Measurements from ENCODE around the gene TARS3.
"Not testable (repeated sequence)": the region's sequence is repeated elsewhere in the genome, so short reads cannot be mapped to it uniquely, and the experiment has no call there.

TARS3 gene

DNA sequence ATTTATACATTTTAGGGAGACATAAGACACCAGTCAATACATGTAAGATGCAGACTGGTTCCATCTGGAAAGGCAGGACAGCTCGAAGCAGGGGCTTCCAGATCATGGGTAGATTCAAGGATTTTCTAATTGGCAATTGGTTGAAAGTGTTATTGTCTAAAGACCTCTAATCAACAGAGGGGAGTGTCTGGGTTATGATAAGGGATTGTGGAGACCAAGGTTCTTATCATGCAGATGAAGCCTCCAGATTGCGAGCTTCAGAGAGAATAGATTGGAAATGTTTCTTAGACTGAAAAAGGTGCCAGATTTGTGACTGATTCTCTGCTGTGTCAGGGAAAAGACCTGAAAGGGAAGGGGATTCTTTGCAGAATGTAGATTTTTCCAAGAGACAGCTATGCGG is 87.2 kb downstream of the TARS3 start:
- H3K27ac ChIP-seq (ENCODE audit: low read depth, low read length) = no peak overlapping the region
- H3K4me3 ChIP-seq (ENCODE audit: low read depth in 1 of 5, low read length in 5 of 5) = no peak overlapping the region
- no peaks in the 10 kb centered on the region for H3K27me3 ChIP-seq (ENCODE audit: control insufficient read depth in 5 of 5, insufficient read depth in 4 of 5, low read length in 5 of 5)
- no peak overlapping the region for H3K9ac ChIP-seq (ENCODE audit: low read length in 5 of 5)
- H3K36me3 ChIP-seq (ENCODE audit: control insufficient read depth in 5 of 5, insufficient read depth in 5 of 5, low read length in 5 of 5) = peaks cover 13 to 19% (median 15%) of the 10 kb centered on the region in 5 donors
- H3K9me3 ChIP-seq (ENCODE audit: control insufficient read depth in 5 of 5, low read length in 5 of 5) = no peaks in the 10 kb centered on the region
- H3K4me1 ChIP-seq (ENCODE audit: control insufficient read depth in 5 of 5, insufficient read depth in 5 of 5, low read length in 5 of 5) = peaks cover 0 to 21% (median 14%) of the 10 kb centered on the region in 5 donors

DNA sequence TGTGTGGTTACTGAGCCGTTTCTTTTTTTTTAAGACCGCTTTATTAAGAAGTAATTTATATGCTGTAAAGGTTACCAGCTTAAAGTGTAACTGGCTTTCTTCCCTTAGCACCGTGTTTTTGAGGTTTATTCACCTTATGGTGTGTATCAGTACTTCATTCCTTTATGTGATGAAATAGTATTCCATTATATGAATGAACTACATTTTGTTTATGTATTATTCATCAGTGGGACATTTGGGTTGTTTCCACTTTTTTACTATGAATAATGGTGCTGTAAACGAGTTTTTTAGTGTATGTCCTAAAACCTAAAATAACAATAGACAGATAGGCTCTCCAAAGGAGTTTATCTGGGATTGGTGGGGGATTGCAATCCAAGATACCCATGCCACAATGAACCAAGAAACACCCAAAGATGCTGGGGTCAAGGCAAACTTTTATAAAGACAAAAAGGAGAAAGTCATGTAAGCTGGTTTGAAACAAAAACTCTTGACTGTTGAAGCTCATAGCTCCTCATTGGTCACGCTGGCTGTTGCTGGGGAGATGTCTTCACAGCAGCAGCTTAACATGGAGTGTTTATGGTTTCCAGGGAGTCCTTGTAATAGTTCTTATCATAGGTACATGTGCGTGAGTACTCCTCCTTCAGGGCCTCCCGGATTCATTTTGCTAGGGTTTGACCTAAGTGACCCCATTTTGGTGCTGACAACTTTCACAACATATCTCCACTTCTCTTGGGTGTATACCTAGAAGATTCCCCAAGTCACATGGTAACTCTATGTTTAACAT is 88.1 kb downstream of the TARS3 start:
- Histone ChIP-seq H3K9me3 (ENCODE audit: control insufficient read depth in 5 of 5, low read length in 5 of 5) (no peaks in the 10 kb centered on the region), H3K27me3 (ENCODE audit: control insufficient read depth in 5 of 5, insufficient read depth in 4 of 5, low read length in 5 of 5) (no peaks in the 10 kb centered on the region), H3K27ac (ENCODE audit: low read depth, low read length) (no peak overlapping the region), H3K4me1 (ENCODE audit: control insufficient read depth in 5 of 5, insufficient read depth in 5 of 5, low read length in 5 of 5) (peaks cover 0 to 21% (median 11%) of the 10 kb centered on the region in 5 donors), H3K4me3 (ENCODE audit: low read depth in 1 of 5, low read length in 5 of 5) (no peak overlapping the region), H3K36me3 (ENCODE audit: control insufficient read depth in 5 of 5, insufficient read depth in 5 of 5, low read length in 5 of 5) (peaks cover 11 to 16% (median 12%) of the 10 kb centered on the region in 5 donors), H3K9ac (ENCODE audit: low read length in 5 of 5) (no peak overlapping the region)

DNA sequence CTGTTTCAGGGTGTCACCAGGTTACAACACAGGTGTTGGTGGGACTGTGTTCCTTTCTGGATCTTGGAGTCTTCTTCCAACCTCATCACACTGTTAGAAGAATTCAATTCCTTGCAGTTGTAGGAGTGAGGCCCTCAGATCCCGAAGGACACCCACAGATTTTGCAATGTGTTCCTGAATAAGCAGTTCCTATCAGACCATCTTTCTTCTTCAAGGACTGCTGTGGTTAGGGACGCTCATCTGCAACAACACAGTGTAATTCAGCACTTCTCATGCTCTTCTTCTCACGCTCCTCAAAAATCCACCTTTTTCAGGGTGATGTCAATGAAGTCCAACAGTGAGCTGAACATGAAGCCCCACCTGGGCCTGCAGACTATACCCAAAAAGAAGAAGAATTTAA is 90.9 kb downstream of the TARS3 start:
- H3K9ac ChIP-seq (ENCODE audit: low read length in 5 of 5) = no peak overlapping the region
- H3K36me3 ChIP-seq (ENCODE audit: control insufficient read depth in 5 of 5, insufficient read depth in 5 of 5, low read length in 5 of 5) = peaks cover 0 to 4% (median 0%) of the 10 kb centered on the region in 5 donors
- H3K27me3 ChIP-seq (ENCODE audit: control insufficient read depth in 5 of 5, insufficient read depth in 4 of 5, low read length in 5 of 5) = no peaks in the 10 kb centered on the region
- H3K4me3 ChIP-seq (ENCODE audit: low read depth in 1 of 5, low read length in 5 of 5) = no peak overlapping the region
- peaks cover 0 to 13% (median 4%) of the 10 kb centered on the region in 5 donors for H3K4me1 ChIP-seq (ENCODE audit: control insufficient read depth in 5 of 5, insufficient read depth in 5 of 5, low read length in 5 of 5)
- no peaks in the 10 kb centered on the region for H3K9me3 ChIP-seq (ENCODE audit: control insufficient read depth in 5 of 5, low read length in 5 of 5)
- H3K27ac ChIP-seq (ENCODE audit: low read depth, low read length) = no peak overlapping the region

DNA sequence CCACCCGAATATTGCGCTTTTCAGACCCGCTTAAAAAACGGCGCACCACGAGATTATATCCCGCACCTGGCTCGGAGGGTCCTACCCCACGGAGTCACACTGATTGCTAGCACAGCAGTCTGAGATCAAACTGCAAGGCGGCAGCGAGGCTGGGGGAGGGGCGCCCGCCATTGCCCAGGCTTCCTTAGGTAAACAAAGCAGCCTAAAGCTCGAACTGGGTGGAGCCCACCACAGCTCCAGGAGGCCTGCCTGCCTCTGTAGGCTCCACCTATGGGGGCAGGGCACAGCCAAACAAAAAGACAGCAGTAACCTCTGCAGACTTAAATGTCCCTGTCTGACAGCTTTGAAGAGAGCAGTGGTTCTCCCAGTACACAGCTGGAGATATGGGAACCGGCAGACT is 97.5 kb downstream of the TARS3 start:
- not testable (repeated sequence) for H3K27ac ChIP-seq (ENCODE audit: low read depth, low read length); H3K4me1 ChIP-seq (ENCODE audit: control insufficient read depth in 5 of 5, insufficient read depth in 5 of 5, low read length in 5 of 5); H3K27me3 ChIP-seq (ENCODE audit: control insufficient read depth in 5 of 5, insufficient read depth in 4 of 5, low read length in 5 of 5); H3K4me3 ChIP-seq (ENCODE audit: low read depth in 1 of 5, low read length in 5 of 5); H3K9ac ChIP-seq (ENCODE audit: low read length in 5 of 5); H3K9me3 ChIP-seq (ENCODE audit: control insufficient read depth in 5 of 5, low read length in 5 of 5)
- H3K36me3 ChIP-seq (ENCODE audit: control insufficient read depth in 5 of 5, insufficient read depth in 5 of 5, low read length in 5 of 5) = peaks cover 0 to 11% (median 0%) of the 10 kb centered on the region in 5 donors

DNA sequence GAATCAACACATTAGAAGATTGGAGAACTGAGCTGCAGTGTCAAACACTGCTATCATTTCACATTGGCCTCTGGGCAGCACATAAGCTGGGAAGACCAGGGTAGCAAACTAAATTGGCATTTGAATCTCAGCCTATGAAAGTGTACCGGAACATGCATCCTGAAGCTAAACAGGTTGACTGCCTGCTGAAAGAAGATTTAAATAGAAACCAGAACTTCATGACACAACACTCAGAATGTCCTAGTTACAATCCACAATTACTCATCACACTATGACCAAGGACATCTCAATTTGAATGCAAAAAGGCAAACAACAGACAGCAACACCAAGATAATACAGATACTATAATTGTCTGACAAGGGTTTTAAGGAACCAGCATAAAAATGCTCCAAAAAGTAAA is 98.3 kb downstream of the TARS3 start:
- Histone ChIP-seq H3K9me3 (ENCODE audit: control insufficient read depth in 5 of 5, low read length in 5 of 5) (peaks cover 0 to 2% (median 0%) of the 10 kb centered on the region in 5 donors), H3K4me3 (ENCODE audit: low read depth in 1 of 5, low read length in 5 of 5) (no peak overlapping the region), H3K27me3 (ENCODE audit: control insufficient read depth in 5 of 5, insufficient read depth in 4 of 5, low read length in 5 of 5) (no peaks in the 10 kb centered on the region), H3K4me1 (ENCODE audit: control insufficient read depth in 5 of 5, insufficient read depth in 5 of 5, low read length in 5 of 5) (peaks cover 0 to 4% (median 0%) of the 10 kb centered on the region in 5 donors), H3K36me3 (ENCODE audit: control insufficient read depth in 5 of 5, insufficient read depth in 5 of 5, low read length in 5 of 5) (peaks cover 0 to 12% (median 0%) of the 10 kb centered on the region in 5 donors), H3K27ac (ENCODE audit: low read depth, low read length) (no peak overlapping the region), H3K9ac (ENCODE audit: low read length in 5 of 5) (no peak overlapping the region)

DNA sequence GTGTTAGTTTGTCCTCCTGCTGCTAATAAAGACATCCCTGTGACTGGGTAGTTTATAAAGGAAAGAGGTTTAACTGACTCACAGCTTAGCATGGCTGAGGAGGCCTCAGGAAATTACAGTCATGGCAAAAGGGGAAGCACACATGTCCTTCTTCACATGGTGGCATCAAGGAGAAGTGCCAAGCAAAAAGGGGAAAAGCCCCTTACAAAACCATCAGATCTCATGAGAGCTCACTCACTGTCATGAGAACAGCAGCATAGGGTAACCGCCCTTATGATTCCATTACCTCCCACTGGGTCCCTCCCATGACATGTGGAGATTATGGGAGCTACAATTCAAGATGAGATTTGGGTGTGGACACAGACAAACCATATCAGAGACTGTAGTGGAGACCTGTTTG is 99.1 kb downstream of the TARS3 start:
- peaks cover 0 to 12% (median 0%) of the 10 kb centered on the region in 5 donors for H3K36me3 ChIP-seq (ENCODE audit: control insufficient read depth in 5 of 5, insufficient read depth in 5 of 5, low read length in 5 of 5)
- no peak overlapping the region for H3K27ac ChIP-seq (ENCODE audit: low read depth, low read length)
- peaks cover 0 to 4% (median 0%) of the 10 kb centered on the region in 5 donors for H3K4me1 ChIP-seq (ENCODE audit: control insufficient read depth in 5 of 5, insufficient read depth in 5 of 5, low read length in 5 of 5)
- H3K27me3 ChIP-seq (ENCODE audit: control insufficient read depth in 5 of 5, insufficient read depth in 4 of 5, low read length in 5 of 5) = no peaks in the 10 kb centered on the region
- no peak overlapping the region for H3K4me3 ChIP-seq (ENCODE audit: low read depth in 1 of 5, low read length in 5 of 5)
- H3K9ac ChIP-seq (ENCODE audit: low read length in 5 of 5) = no peak overlapping the region
- peaks cover 0 to 2% (median 0%) of the 10 kb centered on the region in 5 donors for H3K9me3 ChIP-seq (ENCODE audit: control insufficient read depth in 5 of 5, low read length in 5 of 5)

DNA sequence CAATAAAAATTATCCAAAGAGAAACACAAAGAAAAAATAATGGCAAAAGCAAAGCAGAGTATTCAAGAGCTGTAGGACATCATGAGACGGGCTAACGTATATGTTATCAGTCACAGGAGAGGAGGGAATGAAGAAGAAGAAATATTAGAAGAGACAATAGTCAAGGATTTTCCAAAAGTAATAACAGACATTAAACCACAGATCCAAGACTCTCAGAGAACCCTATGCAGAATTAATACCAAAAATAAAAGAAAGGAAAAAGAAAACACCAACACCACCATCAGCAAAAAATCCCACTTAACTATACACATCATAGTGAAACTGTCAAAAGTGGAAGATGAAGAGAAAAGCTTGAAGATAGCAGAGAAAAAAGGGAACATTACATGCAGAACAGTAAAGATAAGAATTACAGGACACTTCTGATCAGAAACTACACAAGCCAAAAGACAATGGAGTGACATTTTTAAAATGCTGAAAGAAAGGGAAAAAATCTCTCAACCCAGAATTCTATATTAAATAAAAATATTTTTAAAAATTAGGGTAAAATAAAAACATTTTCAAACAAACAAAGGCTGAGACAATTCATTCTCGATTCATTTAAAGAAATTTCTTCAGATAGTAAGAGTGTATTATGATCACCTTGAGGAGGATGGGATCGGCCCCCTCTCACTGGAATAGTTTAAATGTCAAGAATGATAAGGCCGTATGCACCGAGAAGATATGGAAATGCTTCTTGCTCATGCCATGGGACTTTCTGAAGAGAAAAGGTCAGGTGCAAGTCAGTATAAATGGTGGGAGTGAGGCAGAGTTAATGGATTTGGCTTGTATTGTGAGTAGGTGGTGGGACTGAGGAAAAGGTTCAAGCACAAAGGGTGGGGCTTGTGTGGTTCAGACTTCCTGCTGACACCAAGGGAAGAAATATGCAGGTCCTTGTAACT is 100.6 kb downstream of the TARS3 start:
- Histone ChIP-seq H3K27ac (ENCODE audit: low read depth, low read length) (no peak overlapping the region), H3K36me3 (ENCODE audit: control insufficient read depth in 5 of 5, insufficient read depth in 5 of 5, low read length in 5 of 5) (peaks cover 0 to 12% (median 4%) of the 10 kb centered on the region in 5 donors), H3K4me1 (ENCODE audit: control insufficient read depth in 5 of 5, insufficient read depth in 5 of 5, low read length in 5 of 5) (peaks cover 0 to 8% (median 0%) of the 10 kb centered on the region in 5 donors), H3K9me3 (ENCODE audit: control insufficient read depth in 5 of 5, low read length in 5 of 5) (peaks cover 0 to 2% (median 0%) of the 10 kb centered on the region in 5 donors), H3K27me3 (ENCODE audit: control insufficient read depth in 5 of 5, insufficient read depth in 4 of 5, low read length in 5 of 5) (no peaks in the 10 kb centered on the region), H3K4me3 (ENCODE audit: low read depth in 1 of 5, low read length in 5 of 5) (no peak overlapping the region), H3K9ac (ENCODE audit: low read length in 5 of 5) (no peak overlapping the region)

DNA sequence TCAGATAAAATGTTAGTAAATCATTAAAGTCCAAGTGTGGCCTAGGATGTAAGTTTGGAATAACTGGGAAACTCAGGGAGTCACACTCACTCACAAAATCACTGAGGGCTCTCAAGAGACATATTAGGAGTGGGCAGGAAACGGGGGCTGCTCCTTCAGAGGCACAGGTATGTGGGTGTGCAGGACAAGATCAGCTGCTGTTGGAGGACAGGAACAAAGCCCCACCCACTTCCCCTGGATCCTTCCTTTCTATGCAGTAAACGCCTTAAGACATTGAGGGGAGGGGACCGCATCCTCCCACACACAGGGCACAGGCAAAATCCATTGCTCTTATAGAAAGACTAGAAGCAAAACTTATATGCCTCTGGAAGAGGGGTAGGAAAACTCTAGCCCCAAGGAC is 102.3 kb downstream of the TARS3 start:
- no peak overlapping the region for H3K4me3 ChIP-seq (ENCODE audit: low read depth in 1 of 5, low read length in 5 of 5)
- H3K27ac ChIP-seq (ENCODE audit: low read depth, low read length) = no peak overlapping the region
- peaks cover 0 to 14% (median 5%) of the 10 kb centered on the region in 5 donors for H3K4me1 ChIP-seq (ENCODE audit: control insufficient read depth in 5 of 5, insufficient read depth in 5 of 5, low read length in 5 of 5)
- peaks cover 0 to 12% (median 4%) of the 10 kb centered on the region in 5 donors for H3K36me3 ChIP-seq (ENCODE audit: control insufficient read depth in 5 of 5, insufficient read depth in 5 of 5, low read length in 5 of 5)
- H3K9me3 ChIP-seq (ENCODE audit: control insufficient read depth in 5 of 5, low read length in 5 of 5) = peaks cover 0 to 2% (median 0%) of the 10 kb centered on the region in 5 donors
- H3K27me3 ChIP-seq (ENCODE audit: control insufficient read depth in 5 of 5, insufficient read depth in 4 of 5, low read length in 5 of 5) = no peaks in the 10 kb centered on the region
- H3K9ac ChIP-seq (ENCODE audit: low read length in 5 of 5) = no peak overlapping the region

DNA sequence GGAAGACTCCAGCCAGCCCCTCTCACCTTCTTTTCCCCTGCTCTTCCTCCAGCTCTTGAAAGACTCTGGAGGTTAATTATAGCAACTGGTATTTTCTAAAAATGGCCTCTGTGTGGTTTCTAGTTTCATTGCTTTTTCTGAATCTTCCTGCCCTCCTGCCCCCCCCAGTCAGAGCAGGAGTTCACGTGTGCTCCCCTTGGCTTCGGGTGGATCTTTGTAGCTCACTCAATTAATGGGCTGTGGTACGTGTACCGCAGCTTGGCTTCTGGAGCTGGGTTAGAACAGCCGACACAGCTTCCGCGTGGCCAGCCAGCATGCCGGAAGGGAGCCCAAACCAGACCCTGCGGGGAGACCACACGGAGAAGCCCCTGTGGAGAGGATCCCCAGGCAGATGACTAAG is 103.6 kb downstream of the TARS3 start:
- H3K9me3 ChIP-seq (ENCODE audit: control insufficient read depth in 5 of 5, low read length in 5 of 5) = peaks cover 0 to 2% (median 0%) of the 10 kb centered on the region in 5 donors
- peaks cover 2 to 27% (median 15%) of the 10 kb centered on the region in 5 donors for H3K4me1 ChIP-seq (ENCODE audit: control insufficient read depth in 5 of 5, insufficient read depth in 5 of 5, low read length in 5 of 5)
- no peak overlapping the region for H3K9ac ChIP-seq (ENCODE audit: low read length in 5 of 5)
- no peaks in the 10 kb centered on the region for H3K27me3 ChIP-seq (ENCODE audit: control insufficient read depth in 5 of 5, insufficient read depth in 4 of 5, low read length in 5 of 5)
- H3K36me3 ChIP-seq (ENCODE audit: control insufficient read depth in 5 of 5, insufficient read depth in 5 of 5, low read length in 5 of 5) = peaks cover 0 to 7% (median 0%) of the 10 kb centered on the region in 5 donors
- H3K27ac ChIP-seq (ENCODE audit: low read depth, low read length) = no peak overlapping the region
- H3K4me3 ChIP-seq (ENCODE audit: low read depth in 1 of 5, low read length in 5 of 5) = no peak overlapping the region

DNA sequence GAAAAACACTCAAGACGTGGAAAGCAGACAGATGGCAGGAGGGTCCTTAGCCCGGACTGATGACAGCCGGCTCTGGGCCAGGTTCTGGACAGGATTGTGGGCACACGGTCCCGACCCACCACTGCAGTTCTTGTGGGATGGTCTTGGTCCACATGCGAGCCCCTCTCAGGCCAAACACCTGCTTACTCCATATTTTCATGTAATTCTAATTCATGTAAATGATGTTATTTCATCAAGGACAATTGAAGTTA is 104.7 kb downstream of the TARS3 start:
- Histone ChIP-seq H3K27me3 (ENCODE audit: control insufficient read depth in 5 of 5, insufficient read depth in 4 of 5, low read length in 5 of 5) (peaks cover 0 to 3% (median 0%) of the 10 kb centered on the region in 5 donors), H3K9me3 (ENCODE audit: control insufficient read depth in 5 of 5, low read length in 5 of 5) (no peaks in the 10 kb centered on the region), H3K4me3 (ENCODE audit: low read depth in 1 of 5, low read length in 5 of 5) (no peak overlapping the region), H3K27ac (ENCODE audit: low read depth, low read length) (no peak overlapping the region), H3K9ac (ENCODE audit: low read length in 5 of 5) (no peak overlapping the region), H3K4me1 (ENCODE audit: control insufficient read depth in 5 of 5, insufficient read depth in 5 of 5, low read length in 5 of 5) (peaks cover 5 to 36% (median 21%) of the 10 kb centered on the region in 5 donors), H3K36me3 (ENCODE audit: control insufficient read depth in 5 of 5, insufficient read depth in 5 of 5, low read length in 5 of 5) (peaks cover 0 to 5% (median 0%) of the 10 kb centered on the region in 5 donors)

All from subcutaneous abdominal adipose tissue (tissue), 5 donors.